NCI-H1417 (cell line): ENCODE data around the gene RPS27.
"Not testable (repeated sequence)": the region's sequence is repeated elsewhere in the genome, so short reads cannot be mapped to it uniquely, and the experiment has no call there.

ENCODE experiments used
- DNase-seq, 3 experiments: peaks; one replicate each; lab custom pipeline; 2025; lab: John Stamatoyannopoulos, UW

Gene RPS27

GRCh38 chr1:153985941-153986761 lies 4.4 kb upstream of the RPS27 start, which contains the start of gene RAB13:
TSS of gene RAB13 (minus strand) at chr1:153986339. CDS start at chr1:153986236, 103 bp downstream.
- peak in 2 of 3 experiments; percentile 79 to 88 for DNase-seq

- no peak for DNase-seq
Measured at GRCh38 chr1:153987621-153988020, 2.9 kb upstream of the RPS27 start.

GRCh38 chr1:153991151-153991630 lies 629 bp downstream of the RPS27 start:
- no peak for DNase-seq

- no peak for DNase-seq
Measured at GRCh38 chr1:153991806-153992205, 1.2 kb downstream of the RPS27 start.

- DNase-seq, result no peak
Measured at GRCh38 chr1:153995202-153995601, 4.6 kb downstream of the RPS27 start.

GRCh38 chr1:153995640-153996039 lies 5.1 kb downstream of the RPS27 start:
- DNase-seq, result no peak

- DNase-seq, result not testable (repeated sequence)
Measured at GRCh38 chr1:153996882-153997281, 6.3 kb downstream of the RPS27 start.

GRCh38 chr1:154000420-154000819 lies 9.9 kb downstream of the RPS27 start:
- no peak for DNase-seq

GRCh38 chr1:154006136-154006535 lies 15.6 kb downstream of the RPS27 start:
- no peak for DNase-seq

- DNase-seq, result no peak
Measured at GRCh38 chr1:154012129-154012528, 21.6 kb downstream of the RPS27 start.

- not testable (repeated sequence) for DNase-seq
Measured at GRCh38 chr1:154012543-154012942, 22.0 kb downstream of the RPS27 start.

GRCh38 chr1:154014154-154014907 lies 23.8 kb downstream of the RPS27 start:
- DNase-seq, result no peak

- DNase-seq, result no peak
Measured at GRCh38 chr1:154019269-154019668, 28.7 kb downstream of the RPS27 start.

- DNase-seq, result no peak
Measured at GRCh38 chr1:154019940-154020339, 29.4 kb downstream of the RPS27 start.

- not testable (repeated sequence) for DNase-seq
Measured at GRCh38 chr1:154033697-154034096, 43.1 kb downstream of the RPS27 start.
